K562 (cell line): ENCODE results near the gene TUFM. TPM values are rescaled to one million over a fixed set of nuclear protein-coding genes. Genes with fewer than 3 reads are reported as not detected.
A peak's percentile ranks its signal among the peaks of the same experiment; 100 is the strongest.

ENCODE experiments used
- ATAC-seq: fragments of 200-7000 bp; cut with Tn5 transposase; 3 replicates; pipeline ENCODE4 v1.9.1; 2020; ENCODE audit warnings: moderate library complexity
- BruUV-seq: library from RNA; stranded (reverse); fragments of 400-500 nt; replicated peaks from 2 replicates; lab custom pipeline; 2021; lab: Mats Ljungman, UMichigan
- CTCF ChIA-PET: fragments of 300-600 bp; formaldehyde crosslinking; extraction: SDS; loops from one replicate; lab custom pipeline; 2021; ENCODE audit warnings: low intra/inter-chr PET ratio; lab: Yijun Ruan, JAX
- POLR2A ChIA-PET: fragments of 300-600, 350-650 bp; sonication (Branson Sonifier 250); formaldehyde crosslinking; extraction: SDS; loops from one replicate; lab custom pipeline; 2021; ENCODE audit warnings: antibody characterized with exemption, inconsistent platforms; lab: Yijun Ruan, JAX
- DNase-seq, 4 experiments: peaks; one replicate each; pipeline versions ENCODE4 v3.0.0 to v3.0.0-alpha.2; 2011 to 2018; ENCODE audit warnings: low spot score in 3 of 4, mixed read lengths in 3 of 4; ENCODE audit errors: extremely low read depth in 1 of 4
- FAIRE-seq: peaks from 2 replicates; lab custom pipeline; 2011; peaks lifted over from hg19 to GRCh38; lab: Jason Lieb, UNC
- H2AFZ ChIP-seq: 2 replicates; pipeline ENCODE4 v1.6.0; 2011; ENCODE audit warnings: low read depth, low read length, control low read depth, inconsistent platforms
- H3K27ac ChIP-seq: fragments of 200-600 bp; 3 replicates; pipeline ENCODE4 v1.8.0; 2011; ENCODE audit warnings: low read depth, mild to moderate bottlenecking, control low read depth, inconsistent platforms, low read length, moderate library complexity, mixed read lengths; ENCODE audit errors: extremely low read depth
- H3K27me3 ChIP-seq, 2 experiments: fragments of 300-600 bp in 1 of 2; 2 replicates in 1 of 2; 3 replicates in 1 of 2; pipeline versions ENCODE4 v1.6.0 to v1.8.0; 2011; ENCODE audit warnings: inconsistent platforms in 2 of 2, low read length in 2 of 2, mild to moderate bottlenecking in 1 of 2, mixed read lengths in 1 of 2, moderate library complexity in 1 of 2; ENCODE audit not compliant: control insufficient read depth in 2 of 2, insufficient read depth in 2 of 2
- H3K36me3 ChIP-seq: fragments of 300-600 bp; 3 replicates; pipeline ENCODE4 v1.8.0; 2011; ENCODE audit warnings: mild to moderate bottlenecking, low read length, inconsistent platforms; ENCODE audit not compliant: control insufficient read depth, insufficient read depth
- H3K4me1 ChIP-seq, 2 experiments: fragments of 200-600 bp in 1 of 2; replicated peaks in 1 of 2; 2 replicates in 1 of 2; 3 replicates in 1 of 2; pipeline versions ENCODE4 v1.5.1 to v1.8.0; 2011; ENCODE audit warnings: inconsistent platforms in 2 of 2, low read length in 2 of 2, mild to moderate bottlenecking in 1 of 2, mixed read lengths in 1 of 2, moderate library complexity in 1 of 2; ENCODE audit not compliant: control insufficient read depth in 2 of 2, insufficient read depth in 2 of 2
- H3K4me2 ChIP-seq: 2 replicates; pipeline ENCODE4 v1.6.1; 2011; ENCODE audit warnings: low read length, control low read depth, inconsistent platforms, mixed read lengths; ENCODE audit not compliant: insufficient read depth
- H3K4me3 ChIP-seq: fragments of 200-600 bp; sonication (generic), shearing (Covaris generic); 2 replicates; pipeline ENCODE4 v1.5.1; 2016; ENCODE audit warnings: control low read depth, inconsistent platforms
- H3K79me2 ChIP-seq: fragments of 200-600 bp; 3 replicates; pipeline ENCODE4 v1.8.0; 2011; ENCODE audit warnings: low read length, inconsistent platforms; ENCODE audit not compliant: control insufficient read depth, insufficient read depth
- H3K9ac ChIP-seq, 2 experiments: 2 replicates each; pipeline versions ENCODE4 v1.6.0 to v1.6.1; 2011; ENCODE audit warnings: low read depth in 2 of 2, low read length in 2 of 2, control low read depth in 1 of 2, inconsistent platforms in 1 of 2, mild to moderate bottlenecking in 1 of 2, mixed read lengths in 1 of 2; ENCODE audit not compliant: insufficient read depth in 1 of 2
- H3K9me1 ChIP-seq: one replicate; pipeline ENCODE4 v1.6.0; 2011; ENCODE audit warnings: inconsistent platforms, mild to moderate bottlenecking, low read length, moderate library complexity; ENCODE audit not compliant: control insufficient read depth, insufficient read depth
- H3K9me3 ChIP-seq: replicated peaks from 2 replicates; pipeline ENCODE4 v1.5.1; 2011; ENCODE audit warnings: low read depth, low read length, inconsistent platforms; ENCODE audit not compliant: control insufficient read depth, insufficient read depth
- H4K20me1 ChIP-seq: replicated peaks from 2 replicates; pipeline ENCODE4 v1.6.1; 2011; ENCODE audit warnings: low read length, inconsistent platforms, mixed read lengths; ENCODE audit not compliant: control insufficient read depth, insufficient read depth
- PHF8 ChIP-seq: fragments of 200-600 bp; sonication (generic); IDR thresholded peaks from 2 replicates; pipeline ENCODE4 v1.6.1; 2012; ENCODE audit warnings: mixed run types, mild to moderate bottlenecking, inconsistent platforms, low read length, moderate library complexity, borderline replicate concordance
- POLR2AphosphoS2 ChIP-seq: IDR thresholded peaks from 2 replicates; pipeline ENCODE4 v1.6.1; 2012; ENCODE audit warnings: low read length, improper control_type of control experiment
- ZNF12 ChIP-seq: sonication (generic); formaldehyde crosslinking; IDR thresholded peaks from 2 replicates; pipeline ENCODE4 v1.4.0; 2020; ENCODE audit warnings: mild to moderate bottlenecking, missing genetic modification reagents
- WGBS: fragments of 100-300 bp; shearing (Covaris generic); methylation state at CpG from one replicate; pipeline ENCODE4 v1.1.6; 2016; ENCODE audit warnings: low coverage, mixed read lengths; ENCODE audit not compliant: insufficient coverage; ENCODE audit errors: missing lambda C conversion rate; 5-methylcytosine and 5-hydroxymethylcytosine counted together
- in situ Hi-C: fragments of 300-500 bp; cut with MboI; formaldehyde crosslinking; loops from 4 replicates; pipeline ENCODE4 v1.15.0; 2018; ENCODE audit warnings: inconsistent platforms, mixed read lengths
- intact Hi-C: fragments of 100-400 bp; cut with micrococcal nuclease; formaldehyde crosslinking; loops from 2 replicates; pipeline ENCODE4 v1.14.2; 2022
- polyA plus RNA-seq, 8 experiments: library from polyadenylated mRNA; depleted of rRNA in 4 of 8; stranded (reverse) in 5 of 8; unstranded in 3 of 8; fragments of >200 nt; fragmentation: Nextera tagmentation in 2 of 8; fragmentation: Illumina TruSeq in 1 of 8; extraction: Ambion mirVana in 2 of 8; extraction: Trizol in 1 of 8; gene quantifications; 2 replicates each; pipeline versions ENCODE4 v1.2.1 to v1.2.3, GENCODE V29; 2011 to 2014; ENCODE audit warnings: inconsistent platforms in 1 of 8, missing spikeins in 1 of 8
- total RNA-seq, 7 experiments: library from RNA; depleted of rRNA in 6 of 7; stranded (reverse); fragments of >200 nt in 6 of 7; fragmentation: Illumina TruSeq in 2 of 7; extraction: Trizol in 2 of 7; gene quantifications; 2 replicates each; pipeline versions ENCODE4 v1.2.1 to v1.2.3, GENCODE V29; 2011 to 2021; ENCODE audit warnings: low replicate concordance in 1 of 7
- TF ChIP-seq, protein P1 (sequence below): fragments of 450-650 bp; IDR thresholded peaks from 2 replicates; pipeline ENCODE4 v1.6.1; 2016; ENCODE audit warnings: mild to moderate bottlenecking, moderate library complexity
- TF ChIP-seq, protein P2 (sequence below): fragments of 450-650 bp; IDR thresholded peaks from 2 replicates; pipeline ENCODE4 v1.6.1; 2016; ENCODE audit warnings: low read depth, mild to moderate bottlenecking, moderate library complexity
- TF ChIP-seq, protein P3 (sequence below): fragments of 450-650 bp; IDR thresholded peaks from 2 replicates; pipeline ENCODE4 v1.6.1; 2017; ENCODE audit warnings: antibody characterized with exemption

The TUFM gene
- total and polyA plus RNA-seq, 9 of the 15 experiments (the other 6 are each of a cell fraction or from before 2014, with no cell fraction given): 34.1 to 434 (median 256) TPM

GRCh38 chr16:28822520-28823290 lies 23.4 kb downstream of the TUFM start, which contains the start of gene ATXN2L:
TSS of gene ATXN2L (plus strand) at chr16:28822999. CDS start at chr16:28823260, 261 bp downstream.
- H3K27ac ChIP-seq: peak within 1 kb of the TSS; percentile 99
- ChIA-PET POLR2A (interaction anchor here (0.6 to 2.6 kb wide), 5 partner anchors 9 to 127 kb away, joined by 3 to 11 read pairs (median 4); no protein-coding TSS in a partner anchor), CTCF (no interaction called here)
- peak; percentile 63 for ATAC-seq
- peak within 1 kb of the TSS; percentile 99 for H3K4me3 ChIP-seq
- no peaks in the 10 kb centered on the region for H3K9me1 ChIP-seq
- no TSS peak for BruUV-seq
- peak within 1 kb of the TSS; percentile 84 for H2AFZ ChIP-seq
- peaks cover 16 to 24% of the 10 kb centered on the region in 2 experiments for H3K4me1 ChIP-seq
- WGBS: under 1% methylated on average over 26 of the region's 91 CpGs
- peak within 1 kb of the TSS; percentile 98 to 99 for H3K9ac ChIP-seq
- peak within 1 kb of the TSS; percentile 99 for H3K4me2 ChIP-seq
- peaks cover 11% of the 10 kb centered on the region for H3K9me3 ChIP-seq
- no peak for FAIRE-seq
- peaks cover 3% of the 10 kb centered on the region; the same call in 1 of the 2 replicates for H4K20me1 ChIP-seq
- DNase-seq: peak; percentile 87 to 98 (median 92)
- H3K36me3 ChIP-seq: peaks cover 45% of the 10 kb centered on the region
- in situ Hi-C loops: no loop called here
- no peaks in the 10 kb centered on the region for H3K27me3 ChIP-seq
- intact Hi-C loops: no loop called here
- peaks cover 64% of the 10 kb centered on the region for H3K79me2 ChIP-seq
- TF ChIP-seq, protein P1, sequence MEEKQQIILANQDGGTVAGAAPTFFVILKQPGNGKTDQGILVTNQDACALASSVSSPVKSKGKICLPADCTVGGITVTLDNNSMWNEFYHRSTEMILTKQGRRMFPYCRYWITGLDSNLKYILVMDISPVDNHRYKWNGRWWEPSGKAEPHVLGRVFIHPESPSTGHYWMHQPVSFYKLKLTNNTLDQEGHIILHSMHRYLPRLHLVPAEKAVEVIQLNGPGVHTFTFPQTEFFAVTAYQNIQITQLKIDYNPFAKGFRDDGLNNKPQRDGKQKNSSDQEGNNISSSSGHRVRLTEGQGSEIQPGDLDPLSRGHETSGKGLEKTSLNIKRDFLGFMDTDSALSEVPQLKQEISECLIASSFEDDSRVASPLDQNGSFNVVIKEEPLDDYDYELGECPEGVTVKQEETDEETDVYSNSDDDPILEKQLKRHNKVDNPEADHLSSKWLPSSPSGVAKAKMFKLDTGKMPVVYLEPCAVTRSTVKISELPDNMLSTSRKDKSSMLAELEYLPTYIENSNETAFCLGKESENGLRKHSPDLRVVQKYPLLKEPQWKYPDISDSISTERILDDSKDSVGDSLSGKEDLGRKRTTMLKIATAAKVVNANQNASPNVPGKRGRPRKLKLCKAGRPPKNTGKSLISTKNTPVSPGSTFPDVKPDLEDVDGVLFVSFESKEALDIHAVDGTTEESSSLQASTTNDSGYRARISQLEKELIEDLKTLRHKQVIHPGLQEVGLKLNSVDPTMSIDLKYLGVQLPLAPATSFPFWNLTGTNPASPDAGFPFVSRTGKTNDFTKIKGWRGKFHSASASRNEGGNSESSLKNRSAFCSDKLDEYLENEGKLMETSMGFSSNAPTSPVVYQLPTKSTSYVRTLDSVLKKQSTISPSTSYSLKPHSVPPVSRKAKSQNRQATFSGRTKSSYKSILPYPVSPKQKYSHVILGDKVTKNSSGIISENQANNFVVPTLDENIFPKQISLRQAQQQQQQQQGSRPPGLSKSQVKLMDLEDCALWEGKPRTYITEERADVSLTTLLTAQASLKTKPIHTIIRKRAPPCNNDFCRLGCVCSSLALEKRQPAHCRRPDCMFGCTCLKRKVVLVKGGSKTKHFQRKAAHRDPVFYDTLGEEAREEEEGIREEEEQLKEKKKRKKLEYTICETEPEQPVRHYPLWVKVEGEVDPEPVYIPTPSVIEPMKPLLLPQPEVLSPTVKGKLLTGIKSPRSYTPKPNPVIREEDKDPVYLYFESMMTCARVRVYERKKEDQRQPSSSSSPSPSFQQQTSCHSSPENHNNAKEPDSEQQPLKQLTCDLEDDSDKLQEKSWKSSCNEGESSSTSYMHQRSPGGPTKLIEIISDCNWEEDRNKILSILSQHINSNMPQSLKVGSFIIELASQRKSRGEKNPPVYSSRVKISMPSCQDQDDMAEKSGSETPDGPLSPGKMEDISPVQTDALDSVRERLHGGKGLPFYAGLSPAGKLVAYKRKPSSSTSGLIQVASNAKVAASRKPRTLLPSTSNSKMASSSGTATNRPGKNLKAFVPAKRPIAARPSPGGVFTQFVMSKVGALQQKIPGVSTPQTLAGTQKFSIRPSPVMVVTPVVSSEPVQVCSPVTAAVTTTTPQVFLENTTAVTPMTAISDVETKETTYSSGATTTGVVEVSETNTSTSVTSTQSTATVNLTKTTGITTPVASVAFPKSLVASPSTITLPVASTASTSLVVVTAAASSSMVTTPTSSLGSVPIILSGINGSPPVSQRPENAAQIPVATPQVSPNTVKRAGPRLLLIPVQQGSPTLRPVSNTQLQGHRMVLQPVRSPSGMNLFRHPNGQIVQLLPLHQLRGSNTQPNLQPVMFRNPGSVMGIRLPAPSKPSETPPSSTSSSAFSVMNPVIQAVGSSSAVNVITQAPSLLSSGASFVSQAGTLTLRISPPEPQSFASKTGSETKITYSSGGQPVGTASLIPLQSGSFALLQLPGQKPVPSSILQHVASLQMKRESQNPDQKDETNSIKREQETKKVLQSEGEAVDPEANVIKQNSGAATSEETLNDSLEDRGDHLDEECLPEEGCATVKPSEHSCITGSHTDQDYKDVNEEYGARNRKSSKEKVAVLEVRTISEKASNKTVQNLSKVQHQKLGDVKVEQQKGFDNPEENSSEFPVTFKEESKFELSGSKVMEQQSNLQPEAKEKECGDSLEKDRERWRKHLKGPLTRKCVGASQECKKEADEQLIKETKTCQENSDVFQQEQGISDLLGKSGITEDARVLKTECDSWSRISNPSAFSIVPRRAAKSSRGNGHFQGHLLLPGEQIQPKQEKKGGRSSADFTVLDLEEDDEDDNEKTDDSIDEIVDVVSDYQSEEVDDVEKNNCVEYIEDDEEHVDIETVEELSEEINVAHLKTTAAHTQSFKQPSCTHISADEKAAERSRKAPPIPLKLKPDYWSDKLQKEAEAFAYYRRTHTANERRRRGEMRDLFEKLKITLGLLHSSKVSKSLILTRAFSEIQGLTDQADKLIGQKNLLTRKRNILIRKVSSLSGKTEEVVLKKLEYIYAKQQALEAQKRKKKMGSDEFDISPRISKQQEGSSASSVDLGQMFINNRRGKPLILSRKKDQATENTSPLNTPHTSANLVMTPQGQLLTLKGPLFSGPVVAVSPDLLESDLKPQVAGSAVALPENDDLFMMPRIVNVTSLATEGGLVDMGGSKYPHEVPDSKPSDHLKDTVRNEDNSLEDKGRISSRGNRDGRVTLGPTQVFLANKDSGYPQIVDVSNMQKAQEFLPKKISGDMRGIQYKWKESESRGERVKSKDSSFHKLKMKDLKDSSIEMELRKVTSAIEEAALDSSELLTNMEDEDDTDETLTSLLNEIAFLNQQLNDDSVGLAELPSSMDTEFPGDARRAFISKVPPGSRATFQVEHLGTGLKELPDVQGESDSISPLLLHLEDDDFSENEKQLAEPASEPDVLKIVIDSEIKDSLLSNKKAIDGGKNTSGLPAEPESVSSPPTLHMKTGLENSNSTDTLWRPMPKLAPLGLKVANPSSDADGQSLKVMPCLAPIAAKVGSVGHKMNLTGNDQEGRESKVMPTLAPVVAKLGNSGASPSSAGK: peak; percentile 71
- TF ChIP-seq POLR2AphosphoS2 (peak; percentile 92; the same call in 1 of the 2 replicates), ZNF12 (CRISPR knock-in tag) (no peak; the same call in 1 of the 2 replicates), PHF8 (peak; percentile 80)
- TF ChIP-seq, protein P2, sequence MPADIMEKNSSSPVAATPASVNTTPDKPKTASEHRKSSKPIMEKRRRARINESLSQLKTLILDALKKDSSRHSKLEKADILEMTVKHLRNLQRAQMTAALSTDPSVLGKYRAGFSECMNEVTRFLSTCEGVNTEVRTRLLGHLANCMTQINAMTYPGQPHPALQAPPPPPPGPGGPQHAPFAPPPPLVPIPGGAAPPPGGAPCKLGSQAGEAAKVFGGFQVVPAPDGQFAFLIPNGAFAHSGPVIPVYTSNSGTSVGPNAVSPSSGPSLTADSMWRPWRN: no peak
- TF ChIP-seq, protein P3, sequence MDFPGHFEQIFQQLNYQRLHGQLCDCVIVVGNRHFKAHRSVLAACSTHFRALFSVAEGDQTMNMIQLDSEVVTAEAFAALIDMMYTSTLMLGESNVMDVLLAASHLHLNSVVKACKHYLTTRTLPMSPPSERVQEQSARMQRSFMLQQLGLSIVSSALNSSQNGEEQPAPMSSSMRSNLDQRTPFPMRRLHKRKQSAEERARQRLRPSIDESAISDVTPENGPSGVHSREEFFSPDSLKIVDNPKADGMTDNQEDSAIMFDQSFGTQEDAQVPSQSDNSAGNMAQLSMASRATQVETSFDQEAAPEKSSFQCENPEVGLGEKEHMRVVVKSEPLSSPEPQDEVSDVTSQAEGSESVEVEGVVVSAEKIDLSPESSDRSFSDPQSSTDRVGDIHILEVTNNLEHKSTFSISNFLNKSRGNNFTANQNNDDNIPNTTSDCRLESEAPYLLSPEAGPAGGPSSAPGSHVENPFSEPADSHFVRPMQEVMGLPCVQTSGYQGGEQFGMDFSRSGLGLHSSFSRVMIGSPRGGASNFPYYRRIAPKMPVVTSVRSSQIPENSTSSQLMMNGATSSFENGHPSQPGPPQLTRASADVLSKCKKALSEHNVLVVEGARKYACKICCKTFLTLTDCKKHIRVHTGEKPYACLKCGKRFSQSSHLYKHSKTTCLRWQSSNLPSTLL: no peak
